SIG-M5 treated with dmso at 0.1 percent for 504 hours (cell line): ENCODE data around the gene LRFN2.

Experiments
- DNase-seq: peaks from one replicate; lab custom pipeline; 2025; ENCODE audit not compliant: unreplicated experiment; lab: John Stamatoyannopoulos, UW

The LRFN2 gene

GRCh38 chr6:40480678-40481077 lies 106.5 kb downstream of the LRFN2 start:
- DNase-seq = no peak

DNA sequence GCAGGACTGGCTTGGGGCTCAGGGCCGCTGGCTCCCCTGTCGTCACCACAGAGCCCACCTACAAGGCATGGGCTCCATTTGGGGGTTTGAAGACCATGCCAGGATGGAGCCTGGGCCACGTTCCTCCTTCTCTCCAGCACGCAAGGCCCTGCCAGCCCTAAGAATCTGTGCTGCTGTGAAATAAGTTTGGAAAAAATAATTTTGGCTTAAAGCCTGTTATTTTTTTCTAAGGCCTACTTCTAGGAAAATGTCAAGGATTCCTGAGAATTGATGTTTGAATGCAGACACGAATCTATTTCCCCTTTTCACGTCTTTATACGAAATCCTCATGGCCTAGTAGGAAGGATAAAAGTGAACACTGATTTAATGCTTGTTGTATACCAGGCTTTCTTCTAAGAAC lies 107.5 kb downstream of the LRFN2 start:
- no peak for DNase-seq

- DNase-seq = no peak
Measured at GRCh38 chr6:40477246-40478126, 109.7 kb downstream of the LRFN2 start.

DNA sequence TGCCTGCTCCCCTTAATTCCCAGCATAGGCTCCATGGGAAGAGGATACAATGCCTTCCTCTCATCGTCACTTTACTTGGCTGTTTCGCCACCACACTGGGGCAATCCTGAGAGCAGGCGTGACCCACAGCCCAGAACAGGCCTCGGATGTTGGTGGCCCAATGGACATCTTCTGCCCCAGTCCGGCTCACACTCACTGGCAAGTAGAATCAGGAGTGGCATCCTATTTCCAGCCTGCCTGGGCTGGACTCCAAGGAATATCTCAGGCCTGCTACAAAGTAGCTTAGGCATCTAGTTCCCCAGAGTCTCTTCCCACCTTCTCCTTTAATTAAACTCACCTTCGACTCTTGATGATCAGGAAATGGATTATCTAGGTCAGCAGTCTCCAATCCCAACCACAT lies 110.5 kb downstream of the LRFN2 start:
- DNase-seq = no peak

- no peak for DNase-seq
Measured at GRCh38 chr6:40474937-40475336, 112.2 kb downstream of the LRFN2 start.

DNA sequence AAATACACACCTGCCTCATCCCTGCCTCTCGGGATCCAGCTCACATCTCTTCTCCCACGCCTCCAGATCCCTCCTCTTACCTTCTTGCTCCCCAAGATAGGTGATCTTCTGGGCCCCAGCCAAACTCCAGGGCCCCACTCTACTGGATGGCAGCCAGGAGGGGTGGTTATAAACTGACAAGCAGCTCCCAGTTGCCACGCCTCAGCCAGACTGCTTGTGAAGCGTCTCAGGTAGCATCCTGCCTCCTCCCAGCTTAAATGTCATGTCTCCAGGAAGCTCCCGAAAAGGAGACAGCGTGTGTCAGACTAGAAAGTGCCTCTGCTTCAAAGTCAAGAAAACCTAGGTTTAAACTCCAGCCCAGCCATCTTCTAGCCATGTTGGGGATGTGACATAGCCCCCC lies 114.1 kb downstream of the LRFN2 start:
- no peak for DNase-seq

DNA sequence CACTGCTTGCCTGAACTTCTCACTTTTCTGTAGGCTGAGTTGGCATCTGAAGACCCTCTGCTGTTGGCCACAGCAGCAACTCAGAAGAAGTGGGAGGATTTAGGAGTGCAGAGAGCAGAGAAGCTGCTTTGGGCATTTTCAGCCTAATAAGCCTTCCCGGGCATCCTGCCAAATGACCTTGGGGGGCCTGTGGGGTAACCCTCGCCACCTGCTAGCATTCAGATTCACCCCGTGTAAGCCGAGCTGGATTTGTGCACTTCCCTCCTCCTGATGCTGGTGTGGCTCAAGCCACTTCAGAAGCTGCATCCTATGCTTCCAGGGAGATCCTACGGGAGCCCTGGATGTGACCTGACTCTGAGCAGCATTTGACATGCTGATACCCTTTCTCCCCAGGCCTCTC lies 114.8 kb downstream of the LRFN2 start:
- no peak for DNase-seq

DNA sequence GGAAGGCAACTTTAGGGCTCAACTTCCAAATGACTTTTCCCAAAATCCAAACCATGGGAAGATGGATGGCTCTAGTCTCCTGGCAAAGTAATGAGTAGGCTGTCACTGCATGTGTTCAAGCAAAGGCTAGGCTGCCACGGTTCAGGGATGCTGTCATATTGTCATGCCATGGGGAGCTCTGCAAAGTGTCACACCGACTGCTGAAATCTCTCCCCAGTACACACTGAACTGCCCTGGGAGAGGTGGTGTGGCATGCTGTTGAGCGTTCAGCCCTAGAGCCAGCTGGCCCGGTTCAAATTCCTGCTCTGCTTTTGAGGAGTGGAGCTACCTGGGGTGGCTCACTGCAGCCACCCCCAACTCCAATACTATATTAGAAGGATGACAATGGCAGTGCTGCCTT lies 115.9 kb downstream of the LRFN2 start:
- no peak for DNase-seq

- no peak for DNase-seq
Measured at GRCh38 chr6:40469323-40469722, 117.8 kb downstream of the LRFN2 start.

GRCh38 chr6:40466986-40467539 lies 120.1 kb downstream of the LRFN2 start:
- DNase-seq = no peak

GRCh38 chr6:40461643-40462042 lies 125.5 kb downstream of the LRFN2 start:
- DNase-seq = no peak

GRCh38 chr6:40460380-40460779 lies 126.8 kb downstream of the LRFN2 start:
- no peak for DNase-seq

DNA sequence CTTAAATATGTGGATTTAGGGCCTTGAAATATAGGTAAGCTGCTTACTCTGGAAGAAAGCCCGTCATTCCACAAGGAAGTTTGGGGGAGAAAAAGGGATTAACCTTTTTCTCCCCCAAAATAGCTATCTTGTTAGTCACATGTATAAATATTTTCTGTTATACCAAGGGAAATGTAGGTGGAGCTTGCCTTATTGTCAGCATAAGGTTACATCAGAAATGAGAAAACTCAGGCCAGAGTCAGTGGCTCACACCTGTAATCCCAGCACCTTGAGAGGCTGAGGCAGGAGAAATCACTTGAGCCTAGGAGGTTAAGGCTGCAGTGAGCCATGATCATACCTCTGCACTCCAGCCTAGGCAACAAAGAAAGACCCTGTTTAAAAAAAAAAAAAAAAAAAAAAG lies 129.9 kb downstream of the LRFN2 start:
- DNase-seq = no peak

DNA sequence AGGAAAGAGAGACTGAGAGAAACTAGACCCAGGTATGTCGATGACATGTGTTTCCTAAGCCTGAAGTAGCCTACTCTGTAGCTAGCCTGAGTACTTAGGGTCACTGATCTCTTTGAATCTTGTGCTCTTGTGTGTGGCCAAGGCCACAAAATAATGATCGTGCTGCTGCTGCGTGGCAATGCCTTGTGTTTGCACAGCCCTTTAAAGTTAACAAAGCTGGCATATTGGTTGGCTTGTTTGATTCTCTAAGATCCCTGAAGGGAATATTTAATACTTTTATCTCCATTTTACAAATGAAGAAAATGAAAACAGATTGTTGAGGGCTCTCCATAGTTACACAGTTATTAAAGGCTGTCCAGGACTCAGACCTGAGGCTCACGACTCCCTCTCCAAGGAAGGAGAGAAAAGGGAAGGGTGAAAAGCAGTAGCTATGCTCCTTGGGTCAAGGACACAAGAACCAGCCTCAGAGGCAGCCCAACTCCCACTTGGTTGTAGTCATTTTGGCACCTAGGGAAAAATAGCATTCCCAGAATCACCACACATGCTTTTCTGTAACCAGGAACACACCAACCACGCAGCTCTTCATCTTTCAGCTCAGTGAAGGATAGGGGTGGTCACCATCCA lies 130.7 kb downstream of the LRFN2 start:
- DNase-seq = no peak

GRCh38 chr6:40455686-40456389 lies 131.3 kb downstream of the LRFN2 start:
- DNase-seq = no peak

DNA sequence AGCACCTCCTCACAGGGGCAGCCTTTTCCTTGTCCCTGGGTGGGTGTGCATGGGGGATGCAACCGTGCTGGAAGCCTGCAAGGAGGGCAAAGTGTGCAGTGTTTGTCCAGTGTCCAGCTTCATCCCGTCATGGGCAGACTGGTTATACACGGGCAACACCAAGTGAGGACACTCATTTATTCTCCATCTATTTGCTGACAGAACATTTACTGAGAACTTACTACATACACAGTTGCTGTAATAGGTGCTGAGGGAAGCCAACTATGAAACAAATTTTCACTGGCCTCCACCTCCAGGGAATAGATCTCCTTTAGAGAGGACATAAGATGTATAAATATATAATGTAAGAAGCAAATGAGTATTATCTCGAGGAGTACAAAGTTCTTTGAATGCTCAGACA lies 136.7 kb downstream of the LRFN2 start:
- no peak for DNase-seq

GRCh38 chr6:40444811-40445210 lies 142.4 kb downstream of the LRFN2 start:
- DNase-seq = no peak

GRCh38 chr6:40444312-40444711 lies 142.9 kb downstream of the LRFN2 start:
- no peak for DNase-seq

DNA sequence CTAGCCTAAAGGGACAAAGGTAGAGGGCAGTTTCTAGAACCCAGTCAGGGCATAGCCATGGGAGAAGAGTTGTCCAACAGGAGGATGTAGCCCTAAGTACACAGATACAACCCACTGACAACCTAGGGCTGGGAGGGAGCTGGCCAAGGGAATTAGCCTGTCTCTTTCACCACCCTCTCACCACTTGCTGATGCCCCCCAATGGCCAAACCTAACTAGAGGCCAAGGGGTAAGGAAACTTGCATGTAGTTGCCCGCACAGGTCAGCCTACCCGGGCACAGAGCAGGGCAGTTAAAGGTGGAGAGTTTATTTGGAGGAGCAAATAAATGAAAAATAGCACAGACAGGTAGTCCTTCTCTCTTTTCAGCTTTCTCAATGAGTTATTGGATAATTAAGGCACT lies 143.3 kb downstream of the LRFN2 start:
- no peak for DNase-seq

GRCh38 chr6:40442591-40442990 lies 144.6 kb downstream of the LRFN2 start:
- DNase-seq = no peak

GRCh38 chr6:40441150-40441549 lies 146.0 kb downstream of the LRFN2 start:
- no peak for DNase-seq

- no peak for DNase-seq
Measured at GRCh38 chr6:40440053-40440452, 147.1 kb downstream of the LRFN2 start.
